ENCODE results near the gene ISYNA1.

DNA sequence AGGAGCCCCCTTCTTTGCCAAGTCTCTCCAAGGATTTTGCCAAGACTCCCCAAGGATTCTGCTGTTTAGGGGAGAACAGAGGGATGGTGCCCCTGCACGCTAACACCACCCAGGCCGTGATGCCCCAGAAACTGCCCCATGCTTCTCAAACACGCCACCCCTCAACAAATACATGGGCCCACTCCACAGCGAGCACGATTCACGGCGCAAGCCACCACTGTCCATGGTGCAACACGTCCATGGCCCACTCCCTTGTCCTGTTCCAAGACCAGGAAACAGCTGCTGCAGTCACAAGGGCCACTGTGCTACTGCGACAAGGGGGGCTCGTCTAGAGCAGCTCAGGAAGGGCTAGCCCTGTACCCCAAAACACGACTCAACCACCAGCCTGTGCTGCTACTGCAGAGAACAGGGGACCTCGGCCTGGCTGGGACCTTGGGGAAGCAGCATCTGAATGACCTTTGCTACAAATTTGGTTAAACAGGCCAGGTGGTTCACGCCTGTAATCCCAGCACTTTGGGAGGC lies 36.5 kb upstream of the ISYNA1 start:
- TF ChIP-seq GATA1 (IDR thresholded peaks at IDR 0.05; ENCODE audit: low read depth, low read length) (no peak), POLR2A (IDR thresholded peaks at IDR 0.05; ENCODE audit: low read length) (no peak)

All from erythroblast (primary cell).